H1 (cell line): ENCODE results near the gene GPATCH4. TPM values are rescaled to one million over a fixed set of nuclear protein-coding genes. Genes with fewer than 3 reads are reported as not detected.

Source experiments
- ASH2L ChIP-seq: fragments of 200-600, 300-600 bp; sonication (generic); IDR thresholded peaks from one replicate; pipeline ENCODE4 v1.7.1; 2017; ENCODE audit warnings: low read length
- BACH1 ChIP-seq: IDR thresholded peaks from 2 replicates; pipeline ENCODE4 v1.6.1; 2012; ENCODE audit warnings: low read length, improper control_type of control experiment
- BRCA1 ChIP-seq: IDR thresholded peaks from 2 replicates; pipeline ENCODE4 v1.6.1; 2012; ENCODE audit warnings: low read depth, low read length, improper control_type of control experiment
- E2F6 ChIP-seq: IDR thresholded peaks from 2 replicates; pipeline ENCODE4 v1.6.1; 2012; ENCODE audit warnings: inconsistent platforms
- JUN ChIP-seq: IDR thresholded peaks from 2 replicates; pipeline ENCODE4 v1.6.1; 2011; ENCODE audit warnings: low read depth, mild to moderate bottlenecking, improper control_type of control experiment, low read length
- KDM1A ChIP-seq: fragments of 200-600, 300-600 bp; sonication (generic); IDR thresholded peaks from 2 replicates; pipeline ENCODE4 v1.7.1; 2016; ENCODE audit warnings: mild to moderate bottlenecking, low read length, borderline replicate concordance
- MAFK ChIP-seq: IDR thresholded peaks from 2 replicates; pipeline ENCODE4 v1.6.1; 2012; ENCODE audit warnings: low read depth, mild to moderate bottlenecking, improper control_type of control experiment, low read length
- NANOG ChIP-seq: IDR thresholded peaks from 2 replicates; pipeline ENCODE4 v1.6.1; 2011; ENCODE audit warnings: low read length, low read depth, mild to moderate bottlenecking, inconsistent platforms; ENCODE audit not compliant: insufficient read depth, poor library complexity, severe bottlenecking
- SUZ12 ChIP-seq: fragments of 200-600 bp; sonication (generic); IDR thresholded peaks from 2 replicates; pipeline ENCODE4 v1.6.1; 2012; ENCODE audit warnings: mild to moderate bottlenecking, inconsistent platforms, low read length, moderate library complexity, mixed read lengths
- TEAD4 ChIP-seq: IDR thresholded peaks from 2 replicates; pipeline ENCODE4 v1.6.1; 2012; ENCODE audit warnings: low read depth, low read length, inconsistent platforms, mixed read lengths
- polyA plus RNA-seq, 7 experiments: library from polyadenylated mRNA; depleted of rRNA in 3 of 7; stranded (reverse) in 5 of 7; unstranded in 2 of 7; fragments of >200 nt in 5 of 7; fragments of 200-250 nt in 2 of 7; gene quantifications; 1 replicate in 5 of 7; 2 replicates in 1 of 7; 4 replicates in 1 of 7; pipeline versions ENCODE4 v1.2.1 to v1.2.3, GENCODE V29; 2011 to 2013; ENCODE audit warnings: missing spikeins in 2 of 7, mixed read lengths in 2 of 7
- total RNA-seq: library from RNA; stranded (reverse); fragmentation: NEBNext Ultra II Directional; extraction: Animal tissue kit (Norgen Biotek cat#: 25700); gene quantifications from 2 replicates; pipeline ENCODE4 v1.2.1, GENCODE V29; 2021

The GPATCH4 gene
- total and polyA plus RNA-seq, 2 of the 8 experiments (the other 6 are each of a cell fraction or from before 2014, with no cell fraction given) = 20.5 to 47.9 TPM

DNA sequence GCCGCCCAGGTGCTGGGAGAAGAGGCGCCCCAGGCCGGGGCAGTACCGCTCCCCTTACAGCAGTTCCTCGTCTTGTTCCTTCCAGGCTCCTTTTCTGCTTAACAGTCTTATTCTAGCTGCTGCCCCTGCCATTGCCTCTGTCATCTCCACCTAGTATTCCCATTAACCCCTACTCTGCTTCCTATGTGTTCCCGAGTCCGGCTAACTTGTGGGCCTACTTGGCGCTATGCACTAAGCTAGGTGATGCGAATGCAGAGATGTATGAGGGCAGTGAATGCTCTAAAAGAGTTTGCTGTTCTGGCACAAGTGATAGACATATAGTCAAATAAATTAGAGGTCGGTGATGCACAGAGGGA lies 28.6 kb downstream of the GPATCH4 start (continued):
- TF ChIP-seq JUN = no peak
- no peak for TF ChIP-seq TEAD4
- no peak for TF ChIP-seq NANOG
- TF ChIP-seq E2F6 = no peak
- TF ChIP-seq KDM1A = no peak
- no peak for TF ChIP-seq MAFK
- TF ChIP-seq BRCA1 = no peak
- no peak for TF ChIP-seq SUZ12
- no peak for TF ChIP-seq ASH2L
- TF ChIP-seq BACH1 = no peak
